Naive B cell (primary cell): ENCODE measurements around the gene FAM25A. TPM values are rescaled to one million over a fixed set of nuclear protein-coding genes. Genes with fewer than 3 reads are reported as not detected.
A peak's percentile ranks its signal among the peaks of the same experiment; 100 is the strongest.
"Not testable (repeated sequence)": the region's sequence is repeated elsewhere in the genome, so short reads cannot be mapped to it uniquely, and the experiment has no call there.

Experiments used
- ATAC-seq, 2 donors: fragments of 150-1000 bp; cut with Tn5 transposase; 2 replicates each; pipeline ENCODE4 v1.10.0; 2021; ENCODE audit warnings: low read depth in 2 of 2, mild to moderate bottlenecking in 2 of 2, moderate library complexity in 2 of 2
- DNase-seq: peaks from one replicate; pipeline ENCODE4 v3.0.0; 2022
- H3K27ac Mint-ChIP-seq, 6 donors: one replicate each; pipeline ENCODE4 v1.8.0; 2020 to 2022; ENCODE audit warnings: mild to moderate bottlenecking in 6 of 6, mixed read lengths in 6 of 6, moderate library complexity in 5 of 6, inconsistent platforms in 2 of 6
- H3K27me3 Mint-ChIP-seq, 3 donors: one replicate each; pipeline ENCODE4 v1.8.0; 2021 to 2022; ENCODE audit warnings: mixed read lengths in 3 of 3, mild to moderate bottlenecking in 1 of 3
- H3K36me3 Mint-ChIP-seq, 2 donors: one replicate each; pipeline ENCODE4 v1.8.0; 2020 to 2022; ENCODE audit warnings: mixed read lengths in 2 of 2, inconsistent platforms in 1 of 2, mild to moderate bottlenecking in 1 of 2
- H3K4me1 Mint-ChIP-seq, 3 donors: one replicate each; pipeline ENCODE4 v1.8.0; 2020 to 2022; ENCODE audit warnings: mixed read lengths in 3 of 3, inconsistent platforms in 1 of 3, mild to moderate bottlenecking in 1 of 3, moderate library complexity in 1 of 3
- H3K4me3 Mint-ChIP-seq, 8 donors: one replicate each; pipeline ENCODE4 v1.8.0; 2020 to 2022; ENCODE audit warnings: mild to moderate bottlenecking in 8 of 8, mixed read lengths in 8 of 8, moderate library complexity in 8 of 8, inconsistent platforms in 2 of 8
- H3K9me3 Mint-ChIP-seq, 7 donors: one replicate each; pipeline ENCODE4 v1.8.0; 2020 to 2022; ENCODE audit warnings: mixed read lengths in 7 of 7, mild to moderate bottlenecking in 5 of 7, inconsistent platforms in 2 of 7, moderate library complexity in 1 of 7
- polyA plus RNA-seq, 6 donors: library from polyadenylated mRNA; unstranded; fragments of 300-500 nt; fragmentation: Illumina TruSeq; gene quantifications; one replicate each; pipeline ENCODE4 v1.2.3, GENCODE V29; 2021; ENCODE audit warnings: low read depth in 6 of 6

Gene FAM25A
- polyA plus RNA-seq, 6 donors from 2014 or later = not detected

DNA sequence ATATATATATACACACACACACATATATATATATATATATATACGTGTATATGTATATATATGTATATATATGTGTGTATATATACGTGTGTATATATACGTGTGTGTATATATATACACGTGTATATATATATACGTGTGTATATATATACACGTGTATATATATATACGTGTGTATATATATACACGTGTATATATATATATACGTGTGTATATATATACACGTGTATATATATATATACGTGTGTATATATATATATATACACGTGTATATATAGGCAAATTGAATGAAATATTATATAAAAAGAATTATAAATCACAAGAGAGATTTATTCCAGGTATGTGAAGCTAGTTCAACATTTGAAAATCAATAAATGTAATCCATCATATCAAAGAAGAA, 28.7 kb upstream of the FAM25A start:
- H3K27me3 Mint-ChIP-seq = peaks cover 23 to 41% (median 29%) of the 10 kb centered on the region in 3 donors

DNA sequence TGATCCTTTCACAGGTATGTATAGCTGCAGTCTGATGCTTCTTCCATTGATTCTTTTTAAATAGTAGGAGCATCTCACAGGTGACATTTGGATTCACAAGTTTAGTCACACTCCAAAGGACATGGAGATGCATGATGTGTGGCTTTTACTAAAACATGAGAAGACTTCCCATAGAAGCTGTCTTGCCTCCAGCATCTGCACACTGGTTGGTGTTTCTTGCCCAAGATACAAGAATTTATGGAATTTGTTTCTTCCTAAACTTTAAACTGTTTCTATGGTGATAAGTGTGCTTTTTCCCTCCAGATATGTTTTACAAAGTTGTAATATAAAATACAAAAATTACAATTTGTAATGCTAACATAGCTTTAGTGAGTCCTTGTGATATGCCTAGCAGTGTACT, 27.6 kb upstream of the FAM25A start:
- H3K4me3 Mint-ChIP-seq = no peak overlapping the region

More for the DNA sequence above, 28.7 kb upstream of the FAM25A start:
- not testable (repeated sequence) for H3K9me3 Mint-ChIP-seq, ATAC-seq, H3K4me1 Mint-ChIP-seq, H3K36me3 Mint-ChIP-seq, H3K4me3 Mint-ChIP-seq, DNase-seq, H3K27ac Mint-ChIP-seq

GRCh38 chr10:86992929-86993328, 27.2 kb upstream of the FAM25A start:
- H3K36me3 Mint-ChIP-seq = no peaks in the 10 kb centered on the region
- DNase-seq (no peak), ATAC-seq (no peak)
- H3K4me1 Mint-ChIP-seq = no peaks in the 10 kb centered on the region
- no peak overlapping the region for H3K4me3 Mint-ChIP-seq
- H3K9me3 Mint-ChIP-seq = no peaks in the 10 kb centered on the region
- no peak overlapping the region for H3K27ac Mint-ChIP-seq
- peaks cover 22 to 28% (median 25%) of the 10 kb centered on the region in 3 donors for H3K27me3 Mint-ChIP-seq

More for the DNA sequence above, 27.6 kb upstream of the FAM25A start:
- Mint-ChIP-seq H3K27me3 (peaks cover 25 to 32% (median 27%) of the 10 kb centered on the region in 3 donors), H3K4me1 (no peaks in the 10 kb centered on the region), H3K27ac (no peak overlapping the region), H3K36me3 (no peaks in the 10 kb centered on the region), H3K9me3 (no peaks in the 10 kb centered on the region)
- ATAC-seq = no peak
- no peak for DNase-seq

- ATAC-seq, H3K27ac Mint-ChIP-seq, H3K36me3 Mint-ChIP-seq, H3K9me3 Mint-ChIP-seq, DNase-seq, H3K4me1 Mint-ChIP-seq, H3K4me3 Mint-ChIP-seq, H3K27me3 Mint-ChIP-seq: not testable (repeated sequence)
Measured at GRCh38 chr10:86999802-87000403, 20.2 kb upstream of the FAM25A start.

GRCh38 chr10:87000491-87000890, 19.6 kb upstream of the FAM25A start:
- ATAC-seq (no peak), DNase-seq (no peak)
- Mint-ChIP-seq H3K4me1 (no peaks in the 10 kb centered on the region), H3K27me3 (peaks cover 0 to 4% (median 0%) of the 10 kb centered on the region in 3 donors), H3K36me3 (no peaks in the 10 kb centered on the region), H3K9me3 (no peaks in the 10 kb centered on the region), H3K4me3 (no peak overlapping the region), H3K27ac (no peak overlapping the region)

DNA sequence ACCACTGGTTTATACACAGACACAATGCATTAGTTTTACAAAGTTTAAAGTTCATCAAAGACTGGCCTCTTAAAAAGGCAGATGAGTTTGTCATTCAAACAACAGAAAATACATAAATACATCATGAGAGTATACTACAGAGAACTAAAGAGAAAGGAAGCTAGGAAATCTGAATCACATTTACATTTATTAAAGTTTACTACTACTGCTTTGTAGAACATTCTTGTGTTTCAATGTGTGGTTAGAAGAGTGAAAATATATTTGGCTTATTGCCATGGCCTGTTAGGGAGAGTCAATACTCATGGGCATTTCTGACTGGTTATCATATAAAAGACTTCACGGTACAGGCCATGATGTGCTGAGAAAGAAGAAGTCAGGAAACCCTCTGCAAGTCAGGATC, 13.0 kb upstream of the FAM25A start:
- ATAC-seq, H3K27me3 Mint-ChIP-seq, H3K27ac Mint-ChIP-seq, H3K4me1 Mint-ChIP-seq, H3K4me3 Mint-ChIP-seq, H3K9me3 Mint-ChIP-seq, H3K36me3 Mint-ChIP-seq, DNase-seq: not testable (repeated sequence)

GRCh38 chr10:87007674-87008073, 12.4 kb upstream of the FAM25A start:
- not testable (repeated sequence) for H3K27ac Mint-ChIP-seq, H3K36me3 Mint-ChIP-seq, DNase-seq, H3K4me3 Mint-ChIP-seq, ATAC-seq, H3K9me3 Mint-ChIP-seq, H3K27me3 Mint-ChIP-seq, H3K4me1 Mint-ChIP-seq

DNA sequence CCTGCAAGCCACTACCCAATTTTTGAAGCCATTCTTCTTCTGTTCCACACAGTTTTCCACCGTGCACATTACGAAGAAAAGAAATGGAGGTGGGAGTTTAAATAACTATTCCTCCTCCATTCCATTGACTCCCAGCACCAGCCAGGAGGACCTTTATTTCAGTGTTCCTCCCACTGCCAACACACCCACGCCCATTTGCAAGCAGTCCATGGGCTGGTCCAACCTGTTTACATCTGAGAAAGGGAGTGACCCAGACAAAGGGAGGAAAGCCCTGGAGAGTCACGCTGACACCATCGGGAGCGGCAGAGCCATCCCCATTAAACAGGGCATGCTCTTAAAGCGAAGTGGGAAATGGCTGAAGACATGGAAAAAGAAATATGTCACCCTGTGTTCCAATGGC, 11.8 kb upstream of the FAM25A start:
- H3K9me3 Mint-ChIP-seq, DNase-seq, H3K4me3 Mint-ChIP-seq, H3K36me3 Mint-ChIP-seq, H3K27me3 Mint-ChIP-seq, H3K27ac Mint-ChIP-seq, ATAC-seq, H3K4me1 Mint-ChIP-seq: not testable (repeated sequence)

GRCh38 chr10:87009134-87009696, 10.9 kb upstream of the FAM25A start:
- DNase-seq, H3K4me1 Mint-ChIP-seq, H3K36me3 Mint-ChIP-seq, H3K9me3 Mint-ChIP-seq, H3K27me3 Mint-ChIP-seq, ATAC-seq, H3K4me3 Mint-ChIP-seq, H3K27ac Mint-ChIP-seq: not testable (repeated sequence)

- ATAC-seq, H3K9me3 Mint-ChIP-seq, H3K4me1 Mint-ChIP-seq, H3K27ac Mint-ChIP-seq, H3K36me3 Mint-ChIP-seq: not testable (repeated sequence)
- H3K4me3 Mint-ChIP-seq = peak overlapping the region in 1 of 8 donors; percentile 44
- DNase-seq = peak; percentile 3
- peaks cover 0 to 10% (median 0%) of the 10 kb centered on the region in 3 donors for H3K27me3 Mint-ChIP-seq
Measured at GRCh38 chr10:87013528-87013927, 6.6 kb upstream of the FAM25A start.

GRCh38 chr10:87014986-87015716, 4.9 kb upstream of the FAM25A start:
- peaks cover 0 to 10% (median 0%) of the 10 kb centered on the region in 3 donors for H3K27me3 Mint-ChIP-seq
- H3K9me3 Mint-ChIP-seq, H3K36me3 Mint-ChIP-seq, DNase-seq, ATAC-seq, H3K27ac Mint-ChIP-seq, H3K4me1 Mint-ChIP-seq, H3K4me3 Mint-ChIP-seq: not testable (repeated sequence)

GRCh38 chr10:87018127-87018526, 2.0 kb upstream of the FAM25A start:
- H3K9me3 Mint-ChIP-seq, H3K4me1 Mint-ChIP-seq, H3K36me3 Mint-ChIP-seq, H3K4me3 Mint-ChIP-seq, ATAC-seq, H3K27ac Mint-ChIP-seq, DNase-seq: not testable (repeated sequence)
- H3K27me3 Mint-ChIP-seq = peaks cover 0 to 10% (median 0%) of the 10 kb centered on the region in 3 donors

GRCh38 chr10:87019066-87019465, 1.0 kb upstream of the FAM25A start:
- H3K4me1 Mint-ChIP-seq, H3K9me3 Mint-ChIP-seq, H3K27ac Mint-ChIP-seq, H3K4me3 Mint-ChIP-seq, DNase-seq, ATAC-seq, H3K36me3 Mint-ChIP-seq: not testable (repeated sequence)
- peaks cover 0 to 10% (median 0%) of the 10 kb centered on the region in 3 donors for H3K27me3 Mint-ChIP-seq

- H3K4me3 Mint-ChIP-seq, H3K4me1 Mint-ChIP-seq, H3K9me3 Mint-ChIP-seq, ATAC-seq, DNase-seq, H3K36me3 Mint-ChIP-seq, H3K27ac Mint-ChIP-seq: not testable (repeated sequence)
- H3K27me3 Mint-ChIP-seq = peaks cover 0 to 10% (median 0%) of the 10 kb centered on the region in 3 donors
Measured at GRCh38 chr10:87019504-87019903, 590 bp upstream of the FAM25A start.
